Small intestine (tissue), 7 donors: Measurements from ENCODE around the gene USP19. TPM values are rescaled to one million over a fixed set of nuclear protein-coding genes. Genes with fewer than 3 reads are reported as not detected.

Source experiments
- DNase-seq, 2 donors: peaks; one replicate each; pipeline versions ENCODE4 v3.0.0 to v3.0.0-alpha.2; 2013
- FAIRE-seq: peaks from 2 replicates; lab custom pipeline; 2012; peaks lifted over from hg19 to GRCh38; lab: Jason Lieb, UNC
- H3K27ac ChIP-seq, 3 donors: one replicate each; pipeline ENCODE4 v1.5.1; 2013; ENCODE audit warnings: low read length in 2 of 3, mild to moderate bottlenecking in 2 of 3, control low read depth in 1 of 3, inconsistent platforms in 1 of 3, low read depth in 1 of 3, moderate library complexity in 1 of 3
- H3K27me3 ChIP-seq, 3 donors: one replicate each; pipeline ENCODE4 v1.6.1; 2013; ENCODE audit warnings: low read length in 3 of 3, inconsistent platforms in 1 of 3; ENCODE audit not compliant: control insufficient read depth in 3 of 3, insufficient read depth in 3 of 3
- H3K36me3 ChIP-seq, 3 donors: one replicate each; pipeline ENCODE4 v1.6.1; 2013; ENCODE audit warnings: low read length in 3 of 3, inconsistent platforms in 1 of 3, low read depth in 1 of 3, mild to moderate bottlenecking in 1 of 3, moderate library complexity in 1 of 3; ENCODE audit not compliant: control insufficient read depth in 3 of 3, insufficient read depth in 2 of 3
- H3K4me1 ChIP-seq, 3 donors: one replicate each; pipeline ENCODE4 v1.6.1; 2013; ENCODE audit warnings: low read length in 2 of 3, inconsistent platforms in 1 of 3, low read depth in 1 of 3, mild to moderate bottlenecking in 1 of 3, moderate library complexity in 1 of 3; ENCODE audit not compliant: control insufficient read depth in 3 of 3, insufficient read depth in 2 of 3
- H3K4me3 ChIP-seq, 3 donors: one replicate each; pipeline ENCODE4 v1.5.1; 2013; ENCODE audit warnings: low read length in 3 of 3, control low read depth in 1 of 3, inconsistent platforms in 1 of 3, low read depth in 1 of 3, mild to moderate bottlenecking in 1 of 3, moderate library complexity in 1 of 3
- H3K9me3 ChIP-seq, 2 donors: one replicate each; pipeline ENCODE4 v1.6.1; 2013; ENCODE audit warnings: low read depth in 1 of 2, low read length in 1 of 2; ENCODE audit not compliant: control insufficient read depth in 2 of 2, insufficient read depth in 1 of 2
- WGBS, 3 donors: extraction: QIAGEN DNeasy Blood & Tissue Kit; methylation state at CpG; one replicate each; pipeline ENCODE4 v1.1.7; 2013; 5-methylcytosine and 5-hydroxymethylcytosine counted together
- polyA plus RNA-seq, 4 donors: library from polyadenylated mRNA; stranded (reverse) in 3 of 4; unstranded in 1 of 4; fragments of 200-250 nt in 3 of 4; fragments of 120-200 nt in 1 of 4; gene quantifications; one replicate each; pipeline versions ENCODE4 v1.2.1 to v1.2.3, GENCODE V29; 2013
- donor health status: healthy with polysubstance abuse.
- donor health status: control.
- donor health status: control.
- donor health status: Bipolar disorder and iron deficiency.
- donor health status: healthy.

The USP19 gene
- polyA plus RNA-seq, 4 donors: 20.1 to 39.6 (median 24.2) TPM

DNA sequence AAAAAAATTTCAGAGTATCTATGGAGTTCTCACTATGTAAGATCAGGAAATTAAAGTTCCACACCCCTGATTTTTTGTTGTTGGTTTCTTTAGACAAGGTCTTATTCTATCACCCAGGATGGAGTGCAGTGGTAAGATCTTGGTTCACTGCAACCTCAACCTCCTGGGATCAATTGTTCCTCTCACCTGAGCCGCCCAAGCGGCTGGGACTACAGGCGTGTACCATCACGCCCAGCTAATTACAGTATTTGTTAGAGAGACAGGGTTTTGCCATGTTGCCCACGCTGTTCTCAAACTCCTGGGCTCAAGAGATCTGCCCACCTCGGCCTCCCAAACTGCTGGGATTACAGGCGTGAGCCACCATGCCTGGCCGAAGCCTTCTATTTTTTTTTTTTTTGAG is 39.2 kb downstream of the USP19 start:
- no peaks in the 10 kb centered on the region for H3K4me1 ChIP-seq
- no peak overlapping the region for H3K4me3 ChIP-seq
- H3K9me3 ChIP-seq: no peaks in the 10 kb centered on the region
- no peak overlapping the region for H3K27ac ChIP-seq
- peaks cover 4 to 42% (median 4%) of the 10 kb centered on the region in 3 donors for H3K36me3 ChIP-seq
- no peak for DNase-seq
- no peak for FAIRE-seq
- 90 to 93% (median 92%) methylated on average over 8 of the region's 8 CpGs for WGBS, 3 donors
- no peaks in the 10 kb centered on the region for H3K27me3 ChIP-seq

DNA sequence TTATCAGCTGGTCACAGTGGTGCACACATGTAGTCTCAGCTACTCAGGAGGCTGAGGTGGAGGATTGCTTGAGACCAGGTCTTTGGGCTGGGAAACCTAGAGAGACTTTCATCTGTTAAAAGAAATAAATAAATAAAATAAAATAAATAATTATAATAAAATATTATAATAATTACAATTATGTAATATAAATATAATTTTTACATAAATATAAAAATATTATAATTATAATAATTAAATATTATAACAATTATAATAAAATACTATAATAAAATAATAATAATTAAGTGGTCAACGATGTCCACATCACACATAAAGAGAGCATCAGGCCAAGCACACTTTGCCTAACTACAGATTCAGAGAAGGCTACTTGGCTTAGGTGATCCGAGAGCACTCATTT is 41.4 kb downstream of the USP19 start:
- Histone ChIP-seq H3K4me3 (no peak overlapping the region), H3K4me1 (no peaks in the 10 kb centered on the region), H3K9me3 (no peaks in the 10 kb centered on the region), H3K36me3 (peaks cover 12 to 54% (median 13%) of the 10 kb centered on the region in 3 donors), H3K27ac (no peak overlapping the region), H3K27me3 (no peaks in the 10 kb centered on the region)
- DNase-seq: no peak
- no peak for FAIRE-seq
- 89 to 98% (median 95%) methylated on average over 2 of the region's 2 CpGs for WGBS, 3 donors

DNA sequence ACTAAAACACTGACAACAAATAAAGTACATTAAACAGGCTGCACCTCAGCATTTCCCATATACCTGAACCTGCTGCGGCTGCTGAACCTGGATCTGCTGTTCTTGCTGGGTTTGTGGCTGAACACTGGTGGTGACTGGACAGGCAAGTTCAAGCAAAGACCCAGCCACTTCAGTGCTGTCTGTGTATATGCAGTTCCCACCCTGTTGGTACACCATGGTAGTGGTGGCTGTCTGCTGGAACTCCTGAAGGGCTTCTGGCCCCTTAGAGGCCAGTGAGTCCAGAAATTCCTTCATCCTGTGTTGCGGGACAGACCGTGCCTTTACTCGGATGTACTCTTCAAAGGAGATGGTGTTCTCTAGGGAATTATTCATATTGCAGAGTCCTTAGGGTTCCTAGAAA is 44.0 kb downstream of the USP19 start:
- no peaks in the 10 kb centered on the region for H3K27me3 ChIP-seq
- no peak for DNase-seq
- H3K4me3 ChIP-seq: no peak overlapping the region
- FAIRE-seq: no peak
- H3K4me1 ChIP-seq: no peaks in the 10 kb centered on the region
- WGBS, 3 donors: 91 to 97% (median 94%) methylated on average over 4 of the region's 4 CpGs
- H3K9me3 ChIP-seq: no peaks in the 10 kb centered on the region
- H3K36me3 ChIP-seq: peaks cover 15 to 64% (median 24%) of the 10 kb centered on the region in 3 donors
- no peak overlapping the region for H3K27ac ChIP-seq

DNA sequence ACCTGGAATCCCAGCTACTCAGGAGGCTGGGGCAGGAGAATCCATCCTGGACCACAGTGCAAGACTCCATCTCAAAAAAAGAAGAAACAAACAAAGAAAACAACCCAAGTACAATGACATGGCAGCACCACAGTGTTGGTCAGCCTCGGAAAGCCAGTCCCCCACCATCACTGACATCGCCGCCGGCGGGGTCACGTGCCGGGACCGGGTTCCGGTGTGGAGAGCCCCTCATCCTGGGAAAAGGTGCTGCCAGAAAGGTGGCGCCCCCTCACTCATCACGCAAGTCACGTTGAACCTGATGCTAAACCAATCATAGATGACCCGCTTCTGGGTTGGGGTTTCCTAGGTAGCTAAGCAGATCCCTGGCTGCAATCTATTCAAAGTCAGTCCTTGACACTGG is 44.5 kb downstream of the USP19 start:
- Histone ChIP-seq H3K27me3 (no peaks in the 10 kb centered on the region), H3K27ac (no peak overlapping the region), H3K36me3 (peaks cover 16 to 67% (median 26%) of the 10 kb centered on the region in 3 donors), H3K4me3 (no peak overlapping the region), H3K4me1 (no peaks in the 10 kb centered on the region), H3K9me3 (no peaks in the 10 kb centered on the region)
- no peak for DNase-seq
- FAIRE-seq: no peak
- 93 to 96% (median 95%) methylated on average over 13 of the region's 13 CpGs for WGBS, 3 donors

Other genes starting within 250 kb of the USP19 start
- 100 to 1,000 TPM in 1 of 4 donors, 10 to 100 TPM in 3; 38.3 to 150 (median 76.4) TPM for gene SLC25A20, start 221.9 kb downstream of the USP19 start, polyA plus RNA-seq
- 10 to 100 TPM; 42.7 to 70.1 (median 47.2) TPM for gene ARIH2, start 202.0 kb downstream of the USP19 start, polyA plus RNA-seq
- 10 to 100 TPM; 30.6 to 47.6 (median 39.6) TPM for gene P4HTM, start 130.6 kb downstream of the USP19 start, polyA plus RNA-seq
- 100 to 1,000 TPM in 3 of 4 donors, 10 to 100 TPM in 1; 98.5 to 174 (median 146) TPM for gene WDR6, start 113.4 kb downstream of the USP19 start, polyA plus RNA-seq
- gene DALRD3, start 102.2 kb downstream of the USP19 start, polyA plus RNA-seq: 10 to 100 TPM; 22.0 to 31.4 (median 23.2) TPM
- gene NDUFAF3, start 98.7 kb downstream of the USP19 start, polyA plus RNA-seq: 10 to 100 TPM; 56.8 to 82.4 (median 72.1) TPM
- gene IMPDH2, start 91.4 kb downstream of the USP19 start, polyA plus RNA-seq: 100 to 1,000 TPM in 2 of 4 donors, 10 to 100 TPM in 2; 47.2 to 260 (median 141) TPM
- gene QRICH1, start 26.8 kb downstream of the USP19 start, polyA plus RNA-seq: 10 to 100 TPM; 27.9 to 57.8 (median 38.8) TPM
- 100 to 1,000 TPM; 292 to 425 (median 377) TPM for gene QARS1, start 16.1 kb downstream of the USP19 start, polyA plus RNA-seq
- gene LAMB2, start 12.2 kb upstream of the USP19 start, polyA plus RNA-seq: 100 to 1,000 TPM; 124 to 598 (median 246) TPM
- 10 to 100 TPM; 13.0 to 24.2 (median 17.9) TPM for gene CCDC71, start 45.5 kb upstream of the USP19 start, polyA plus RNA-seq
- 10 to 100 TPM in 2 of 4 donors, 1 to 10 TPM in 2; 6.3 to 58.0 (median 13.8) TPM for gene KLHDC8B, start 50.8 kb upstream of the USP19 start, polyA plus RNA-seq
- gene C3orf62, start 156.4 kb upstream of the USP19 start, polyA plus RNA-seq: 10 to 100 TPM in 1 of 4 donors, 1 to 10 TPM in 3; 4.5 to 11.1 (median 6.0) TPM
- gene USP4, start 219.2 kb upstream of the USP19 start, polyA plus RNA-seq: 10 to 100 TPM; 21.3 to 44.8 (median 24.8) TPM
- gene GPX1, start 237.5 kb upstream of the USP19 start, polyA plus RNA-seq: 100 to 1,000 TPM; 183 to 419 (median 337) TPM